ENCODE measurements around the gene POMP.
"Not testable (repeated sequence)": the region's sequence is repeated elsewhere in the genome, so short reads cannot be mapped to it uniquely, and the experiment has no call there.

The POMP gene

GRCh38 chr13:28657784-28658538 lies 969 bp upstream of the POMP start:
- H3K27ac Mint-ChIP-seq: peak overlapping the region; percentile 90
- H3K36me3 Mint-ChIP-seq: peaks cover 22% of the 10 kb centered on the region
- H3K9me3 Mint-ChIP-seq: no peaks in the 10 kb centered on the region
- peaks cover 64% of the 10 kb centered on the region for H3K4me1 Mint-ChIP-seq
- H3K27me3 Mint-ChIP-seq: no peaks in the 10 kb centered on the region
- peak overlapping the region; percentile 94 for H3K4me3 Mint-ChIP-seq
- ATAC-seq: peak; percentile 34

GRCh38 chr13:28658539-28658795 lies 463 bp upstream of the POMP start:
- Mint-ChIP-seq H3K36me3 (peaks cover 21% of the 10 kb centered on the region), H3K4me3 (peak overlapping the region; percentile 94), H3K27ac (peak overlapping the region; percentile 90), H3K27me3 (no peaks in the 10 kb centered on the region), H3K4me1 (peaks cover 64% of the 10 kb centered on the region), H3K9me3 (no peaks in the 10 kb centered on the region)
- peak; percentile 38 for ATAC-seq

GRCh38 chr13:28659621-28659970 lies 666 bp downstream of the POMP start:
- Mint-ChIP-seq H3K4me1 (peaks cover 64% of the 10 kb centered on the region), H3K27ac (peak overlapping the region; percentile 90), H3K36me3 (peaks cover 23% of the 10 kb centered on the region), H3K27me3 (no peaks in the 10 kb centered on the region), H3K9me3 (no peaks in the 10 kb centered on the region), H3K4me3 (peak overlapping the region; percentile 94)
- ATAC-seq: peak; percentile 51

GRCh38 chr13:28666897-28667488 lies 8.1 kb downstream of the POMP start:
- Mint-ChIP-seq H3K4me1 (peaks cover 47% of the 10 kb centered on the region), H3K4me3 (no peak overlapping the region), H3K27ac (no peak overlapping the region), H3K27me3 (no peaks in the 10 kb centered on the region), H3K9me3 (no peaks in the 10 kb centered on the region), H3K36me3 (peaks cover 70% of the 10 kb centered on the region)
- no peak for ATAC-seq

GRCh38 chr13:28671126-28671792 lies 12.3 kb downstream of the POMP start:
- H3K4me1 Mint-ChIP-seq: peaks cover 37% of the 10 kb centered on the region
- no peaks in the 10 kb centered on the region for H3K9me3 Mint-ChIP-seq
- H3K27ac Mint-ChIP-seq: peak overlapping the region; percentile 28
- no peaks in the 10 kb centered on the region for H3K27me3 Mint-ChIP-seq
- H3K4me3 Mint-ChIP-seq: no peak overlapping the region
- H3K36me3 Mint-ChIP-seq: peaks cover 68% of the 10 kb centered on the region
- no peak for ATAC-seq

GRCh38 chr13:28678809-28679208 lies 19.9 kb downstream of the POMP start:
- Mint-ChIP-seq H3K36me3 (peaks cover 21% of the 10 kb centered on the region), H3K4me1 (peaks cover 6% of the 10 kb centered on the region), H3K27ac (no peak overlapping the region), H3K9me3 (no peaks in the 10 kb centered on the region), H3K4me3 (no peak overlapping the region), H3K27me3 (no peaks in the 10 kb centered on the region)
- no peak for ATAC-seq

- Mint-ChIP-seq H3K27ac (no peak overlapping the region), H3K9me3 (no peaks in the 10 kb centered on the region), H3K27me3 (no peaks in the 10 kb centered on the region), H3K4me3 (no peak overlapping the region), H3K4me1 (no peaks in the 10 kb centered on the region), H3K36me3 (peaks cover 13% of the 10 kb centered on the region)
- ATAC-seq: no peak
Measured at GRCh38 chr13:28679628-28680027, 20.7 kb downstream of the POMP start.

- Mint-ChIP-seq H3K27ac (no peak overlapping the region), H3K27me3 (no peaks in the 10 kb centered on the region), H3K9me3 (no peaks in the 10 kb centered on the region), H3K4me3 (no peak overlapping the region), H3K4me1 (no peaks in the 10 kb centered on the region), H3K36me3 (peaks cover 12% of the 10 kb centered on the region)
- no peak for ATAC-seq
Measured at GRCh38 chr13:28680541-28680940, 21.6 kb downstream of the POMP start.

- not testable (repeated sequence) for H3K9me3 Mint-ChIP-seq, ATAC-seq, H3K4me3 Mint-ChIP-seq, H3K4me1 Mint-ChIP-seq, H3K36me3 Mint-ChIP-seq, H3K27ac Mint-ChIP-seq, H3K27me3 Mint-ChIP-seq
Measured at GRCh38 chr13:28683169-28683568, 24.2 kb downstream of the POMP start.

GRCh38 chr13:28684257-28684656 lies 25.3 kb downstream of the POMP start:
- H3K27me3 Mint-ChIP-seq: no peaks in the 10 kb centered on the region
- H3K27ac Mint-ChIP-seq: no peak overlapping the region
- no peaks in the 10 kb centered on the region for H3K36me3 Mint-ChIP-seq
- peaks cover 5% of the 10 kb centered on the region for H3K9me3 Mint-ChIP-seq
- no peaks in the 10 kb centered on the region for H3K4me1 Mint-ChIP-seq
- peak; percentile 12 for ATAC-seq
- no peak overlapping the region for H3K4me3 Mint-ChIP-seq

- no peak overlapping the region for H3K4me3 Mint-ChIP-seq
Measured at GRCh38 chr13:28685114-28685513, 26.2 kb downstream of the POMP start.

GRCh38 chr13:28685892-28686291 lies 27.0 kb downstream of the POMP start:
- Mint-ChIP-seq H3K4me3 (no peak overlapping the region), H3K27me3 (no peaks in the 10 kb centered on the region), H3K9me3 (peaks cover 15% of the 10 kb centered on the region), H3K4me1 (no peaks in the 10 kb centered on the region), H3K36me3 (no peaks in the 10 kb centered on the region), H3K27ac (no peak overlapping the region)
- no peak for ATAC-seq

More at GRCh38 chr13:28685114-28685513, 26.2 kb downstream of the POMP start:
- Mint-ChIP-seq H3K27me3 (no peaks in the 10 kb centered on the region), H3K9me3 (peaks cover 12% of the 10 kb centered on the region), H3K36me3 (no peaks in the 10 kb centered on the region), H3K27ac (no peak overlapping the region), H3K4me1 (no peaks in the 10 kb centered on the region)
- no peak for ATAC-seq

- not testable (repeated sequence) for H3K4me1 Mint-ChIP-seq, H3K27me3 Mint-ChIP-seq, ATAC-seq, H3K4me3 Mint-ChIP-seq, H3K27ac Mint-ChIP-seq
- H3K9me3 Mint-ChIP-seq: peaks cover 20% of the 10 kb centered on the region
- peaks cover 38% of the 10 kb centered on the region for H3K36me3 Mint-ChIP-seq
Measured at GRCh38 chr13:28693605-28694491, 34.9 kb downstream of the POMP start.

GRCh38 chr13:28697441-28697840 lies 38.5 kb downstream of the POMP start:
- Mint-ChIP-seq H3K4me3 (no peak overlapping the region), H3K36me3 (peaks cover 60% of the 10 kb centered on the region), H3K9me3 (peaks cover 2% of the 10 kb centered on the region)

GRCh38 chr13:28699246-28699645 lies 40.3 kb downstream of the POMP start:
- no peak overlapping the region for H3K4me3 Mint-ChIP-seq
- no peaks in the 10 kb centered on the region for H3K27me3 Mint-ChIP-seq
- no peak for ATAC-seq
- H3K27ac Mint-ChIP-seq: no peak overlapping the region
- H3K36me3 Mint-ChIP-seq: peaks cover 65% of the 10 kb centered on the region
- no peaks in the 10 kb centered on the region for H3K9me3 Mint-ChIP-seq
- H3K4me1 Mint-ChIP-seq: no peaks in the 10 kb centered on the region

More at GRCh38 chr13:28697441-28697840, 38.5 kb downstream of the POMP start:
- Mint-ChIP-seq H3K27me3 (no peaks in the 10 kb centered on the region), H3K4me1 (no peaks in the 10 kb centered on the region), H3K27ac (no peak overlapping the region)
- ATAC-seq: no peak
